SK-N-SH (cell line): ENCODE measurements around the gene POLR2C.

Experiments
- CTCF ChIP-seq: fragments of 200-600 bp; sonication (generic); IDR thresholded peaks from 2 replicates; pipeline ENCODE4 v1.6.1; 2017; ENCODE audit warnings: antibody characterized with exemption, mild to moderate bottlenecking, moderate library complexity
- EP300 ChIP-seq, 2 experiments: IDR thresholded peaks; 2 replicates each; pipeline versions ENCODE4 v1.4.0 to v1.6.1; 2012; ENCODE audit warnings: borderline replicate concordance in 1 of 2, low read depth in 1 of 2, low read length in 1 of 2
- EZH2phosphoT487 ChIP-seq: fragments of 200-600 bp; sonication (generic); IDR thresholded peaks from 2 replicates; pipeline ENCODE4 v1.6.1; 2017; ENCODE audit warnings: low read depth, mixed run types, mild to moderate bottlenecking, antibody characterized with exemption, moderate library complexity, borderline replicate concordance
- MEF2A ChIP-seq: IDR thresholded peaks from 2 replicates; pipeline ENCODE4 v1.4.0; 2012; ENCODE audit warnings: low read depth, borderline replicate concordance
- POLR2AphosphoS5 ChIP-seq: IDR thresholded peaks from 2 replicates; pipeline ENCODE4 v1.6.1; 2012; ENCODE audit warnings: low read depth, low read length

GRCh38 chr16:57516176-57516725 is 53.8 kb downstream of the POLR2C start:
- no peak for TF ChIP-seq POLR2AphosphoS5
- no peak for TF ChIP-seq CTCF
- no peak for TF ChIP-seq EZH2phosphoT487
- TF ChIP-seq MEF2A = no peak
- TF ChIP-seq EP300 (IDR thresholded peaks at IDR 0.05; ENCODE audit: borderline replicate concordance in 1 of 2, low read depth in 1 of 2, low read length in 1 of 2) = no peak
